Rectal smooth muscle tissue (tissue), 1 donor: Measurements from ENCODE around the gene SPECC1L.

Experiments used
- H3K27ac ChIP-seq: one replicate; pipeline ENCODE4 v1.7.0; 2013; ENCODE audit warnings: low read depth, low read length, inconsistent platforms
- H3K27me3 ChIP-seq: one replicate; pipeline ENCODE4 v1.7.0; 2013; ENCODE audit warnings: low read length; ENCODE audit not compliant: control insufficient read depth, insufficient read depth
- H3K36me3 ChIP-seq: one replicate; pipeline ENCODE4 v1.7.0; 2013; ENCODE audit warnings: low read length; ENCODE audit not compliant: control insufficient read depth, insufficient read depth
- H3K4me1 ChIP-seq: one replicate; pipeline ENCODE4 v1.7.0; 2013; ENCODE audit warnings: low read length; ENCODE audit not compliant: control insufficient read depth, insufficient read depth
- H3K4me3 ChIP-seq: one replicate; pipeline ENCODE4 v1.7.0; 2013; ENCODE audit warnings: low read length
- H3K9ac ChIP-seq: one replicate; pipeline ENCODE4 v1.7.0; 2013; ENCODE audit warnings: low read length

The SPECC1L gene

DNA sequence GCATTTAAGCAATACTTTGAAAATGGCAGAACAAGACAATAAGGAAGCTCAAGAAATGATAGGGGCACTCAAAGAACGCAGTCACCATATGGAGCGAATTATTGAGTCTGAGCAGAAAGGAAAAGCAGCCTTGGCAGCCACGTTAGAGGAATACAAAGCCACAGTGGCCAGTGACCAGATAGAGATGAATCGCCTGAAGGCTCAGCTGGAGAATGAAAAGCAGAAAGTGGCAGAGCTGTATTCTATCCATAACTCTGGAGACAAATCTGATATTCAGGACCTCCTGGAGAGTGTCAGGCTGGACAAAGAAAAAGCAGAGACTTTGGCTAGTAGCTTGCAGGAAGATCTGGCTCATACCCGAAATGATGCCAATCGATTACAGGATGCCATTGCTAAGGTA lies 51.9 kb downstream of the SPECC1L start:
- Histone ChIP-seq H3K9ac (no peak overlapping the region), H3K4me1 (no peaks in the 10 kb centered on the region), H3K27ac (no peak overlapping the region), H3K4me3 (no peak overlapping the region), H3K27me3 (no peaks in the 10 kb centered on the region), H3K36me3 (peaks cover 7% of the 10 kb centered on the region)

DNA sequence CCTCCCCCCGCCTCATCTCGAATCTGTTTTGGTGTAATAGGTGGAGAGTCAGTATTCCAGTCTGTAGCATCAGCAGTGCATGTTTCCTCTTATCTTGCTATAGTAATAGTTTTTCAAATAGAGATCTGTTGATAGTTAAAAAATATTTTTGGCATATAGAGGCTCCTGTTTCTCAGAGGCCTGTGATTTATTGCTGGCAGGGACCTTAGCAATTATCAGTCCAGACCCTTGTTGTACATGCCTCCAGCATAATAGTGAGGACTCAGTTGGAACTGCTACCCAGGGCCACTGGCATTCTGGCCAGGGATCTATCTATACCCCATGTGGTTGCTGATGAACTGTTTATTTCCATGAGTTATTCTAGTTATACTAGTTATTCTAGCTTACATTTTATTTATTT lies 52.6 kb downstream of the SPECC1L start:
- Histone ChIP-seq H3K4me3 (no peak overlapping the region), H3K27me3 (no peaks in the 10 kb centered on the region), H3K36me3 (peaks cover 7% of the 10 kb centered on the region), H3K27ac (no peak overlapping the region), H3K4me1 (no peaks in the 10 kb centered on the region), H3K9ac (no peak overlapping the region)

DNA sequence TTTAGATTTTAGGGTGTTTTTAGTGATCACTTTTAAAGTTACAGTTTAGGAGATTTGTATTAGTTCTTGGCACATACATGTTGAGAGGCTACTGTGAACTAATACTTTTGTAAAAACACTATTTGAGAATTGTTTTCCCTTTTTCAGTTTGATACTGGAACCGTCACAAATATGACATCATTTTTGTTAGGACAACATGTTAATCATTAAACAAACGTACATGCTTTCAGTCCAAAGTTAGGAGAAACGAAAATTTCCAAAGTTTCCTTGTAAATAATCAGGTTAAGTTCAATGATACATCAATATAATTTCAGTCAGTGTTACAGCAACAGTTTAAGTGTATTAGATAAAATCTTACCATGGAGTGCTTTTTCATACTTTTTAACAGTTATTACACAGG lies 53.1 kb downstream of the SPECC1L start:
- H3K9ac ChIP-seq, result no peak overlapping the region
- H3K27me3 ChIP-seq, result no peaks in the 10 kb centered on the region
- no peak overlapping the region for H3K4me3 ChIP-seq
- H3K4me1 ChIP-seq, result no peaks in the 10 kb centered on the region
- H3K27ac ChIP-seq, result no peak overlapping the region
- peaks cover 7% of the 10 kb centered on the region for H3K36me3 ChIP-seq

DNA sequence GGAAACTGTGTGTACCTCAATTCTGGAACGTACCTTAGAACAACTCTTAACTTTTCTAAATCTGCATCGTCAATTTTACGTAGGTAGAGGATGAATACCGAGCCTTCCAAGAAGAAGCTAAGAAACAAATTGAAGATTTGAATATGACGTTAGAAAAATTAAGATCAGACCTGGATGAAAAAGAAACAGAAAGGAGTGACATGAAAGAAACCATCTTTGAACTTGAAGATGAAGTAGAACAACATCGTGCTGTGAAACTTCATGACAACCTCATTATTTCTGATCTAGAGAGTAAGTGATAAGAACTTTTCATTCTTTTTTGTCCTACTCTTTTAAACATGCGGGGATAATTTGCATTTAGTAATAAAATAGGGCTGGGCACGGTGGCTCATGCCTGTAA lies 53.5 kb downstream of the SPECC1L start:
- Histone ChIP-seq H3K36me3 (peaks cover 7% of the 10 kb centered on the region), H3K27me3 (no peaks in the 10 kb centered on the region), H3K4me3 (no peak overlapping the region), H3K4me1 (no peaks in the 10 kb centered on the region), H3K9ac (no peak overlapping the region), H3K27ac (no peak overlapping the region)

DNA sequence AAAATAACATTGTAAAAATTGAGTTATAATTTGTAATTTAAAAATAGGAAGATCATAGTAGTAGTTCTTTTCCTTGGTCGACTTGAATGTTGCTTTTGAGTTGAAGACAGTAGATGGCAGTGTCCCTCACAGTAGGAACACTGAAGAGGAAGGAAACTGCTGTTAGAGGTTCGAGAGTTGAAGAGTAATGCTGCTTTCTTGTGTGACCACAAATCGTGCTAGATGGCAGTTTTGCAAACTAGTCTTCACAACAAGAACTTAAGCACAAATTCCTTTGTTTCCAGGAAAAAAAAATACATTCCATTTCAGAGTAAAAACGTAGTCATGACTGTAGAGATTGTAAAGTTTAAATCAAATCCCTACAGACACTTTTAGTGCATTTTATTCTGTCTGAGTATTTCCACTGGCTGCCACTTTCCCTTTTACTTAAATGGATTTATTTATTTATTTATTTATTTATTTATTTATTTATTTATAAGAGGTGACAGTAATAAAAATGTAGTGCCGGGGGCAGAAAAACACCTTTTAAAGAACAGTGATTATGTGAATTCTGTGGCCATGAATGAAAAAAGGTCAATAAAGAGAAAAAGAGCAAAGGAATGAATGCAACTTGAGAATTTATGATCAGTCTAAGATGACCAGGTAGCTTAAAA lies 54.6 kb downstream of the SPECC1L start:
- Histone ChIP-seq H3K9ac (no peak overlapping the region), H3K36me3 (peaks cover 7% of the 10 kb centered on the region), H3K4me3 (no peak overlapping the region), H3K27me3 (no peaks in the 10 kb centered on the region), H3K27ac (no peak overlapping the region), H3K4me1 (no peaks in the 10 kb centered on the region)

DNA sequence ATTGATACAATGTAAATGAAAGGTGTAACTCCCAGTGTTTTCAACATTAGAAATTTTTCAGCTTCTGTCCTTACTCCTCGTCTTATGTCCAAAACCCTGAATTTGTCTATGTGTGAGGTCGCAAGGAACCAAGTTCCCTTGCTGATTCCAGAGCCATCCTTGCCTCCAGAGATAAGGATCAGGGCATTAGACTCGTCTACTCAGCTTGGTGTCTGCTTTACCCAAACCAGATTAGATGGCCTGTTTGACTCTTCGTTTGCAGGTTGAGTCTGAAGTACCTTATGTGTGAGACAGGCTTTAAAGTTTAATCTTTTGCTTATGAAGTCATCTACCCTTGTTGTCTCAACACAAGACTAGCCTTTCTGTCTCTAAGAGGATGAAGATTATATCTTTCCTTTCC lies 55.6 kb downstream of the SPECC1L start:
- Histone ChIP-seq H3K36me3 (peaks cover 7% of the 10 kb centered on the region), H3K9ac (no peak overlapping the region), H3K4me3 (no peak overlapping the region), H3K27me3 (no peaks in the 10 kb centered on the region), H3K4me1 (no peaks in the 10 kb centered on the region), H3K27ac (no peak overlapping the region)

DNA sequence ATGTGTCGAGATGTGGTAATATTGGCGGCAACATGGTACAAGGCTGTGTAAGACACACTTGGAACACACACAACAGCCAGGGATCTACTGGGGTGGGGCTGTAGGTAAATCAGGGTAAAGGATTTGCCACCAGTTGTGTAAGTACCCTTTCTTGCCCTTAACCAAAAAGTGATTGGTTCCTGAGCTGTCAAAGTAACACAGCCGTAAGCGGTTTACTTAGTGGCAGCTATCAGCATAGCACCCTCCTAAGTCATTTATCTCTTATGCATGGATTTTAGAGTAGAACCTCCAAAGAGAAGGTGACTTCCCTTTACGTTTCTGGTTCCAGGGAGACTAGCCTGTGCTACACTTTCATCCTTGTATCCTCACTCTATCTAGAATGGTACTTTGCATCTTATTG lies 57.2 kb downstream of the SPECC1L start:
- H3K9ac ChIP-seq, result no peak overlapping the region
- H3K27me3 ChIP-seq, result no peaks in the 10 kb centered on the region
- H3K27ac ChIP-seq, result no peak overlapping the region
- H3K4me1 ChIP-seq, result no peaks in the 10 kb centered on the region
- no peak overlapping the region for H3K4me3 ChIP-seq
- H3K36me3 ChIP-seq, result no peaks in the 10 kb centered on the region

DNA sequence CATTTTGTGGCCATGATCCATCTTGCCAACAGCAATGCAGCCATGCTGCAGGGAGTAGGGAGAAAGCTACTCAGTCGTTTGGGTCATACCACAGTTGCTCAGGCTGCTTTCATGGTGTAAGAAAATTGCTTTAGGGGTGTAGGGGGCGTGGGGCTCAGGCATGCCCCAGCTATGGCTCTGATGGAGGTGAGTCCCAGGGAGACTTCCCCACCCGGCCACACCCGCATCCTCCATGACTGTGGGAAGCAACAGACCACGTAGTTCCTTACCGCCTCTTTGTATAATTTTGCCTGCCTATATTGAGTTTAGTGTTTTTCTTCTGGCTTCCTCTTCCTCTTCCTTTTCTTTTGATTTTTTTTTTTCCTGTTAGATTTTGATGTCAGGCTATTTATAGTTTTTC lies 58.8 kb downstream of the SPECC1L start:
- Histone ChIP-seq H3K36me3 (no peaks in the 10 kb centered on the region), H3K9ac (no peak overlapping the region), H3K4me1 (no peaks in the 10 kb centered on the region), H3K27me3 (no peaks in the 10 kb centered on the region), H3K27ac (no peak overlapping the region), H3K4me3 (no peak overlapping the region)

DNA sequence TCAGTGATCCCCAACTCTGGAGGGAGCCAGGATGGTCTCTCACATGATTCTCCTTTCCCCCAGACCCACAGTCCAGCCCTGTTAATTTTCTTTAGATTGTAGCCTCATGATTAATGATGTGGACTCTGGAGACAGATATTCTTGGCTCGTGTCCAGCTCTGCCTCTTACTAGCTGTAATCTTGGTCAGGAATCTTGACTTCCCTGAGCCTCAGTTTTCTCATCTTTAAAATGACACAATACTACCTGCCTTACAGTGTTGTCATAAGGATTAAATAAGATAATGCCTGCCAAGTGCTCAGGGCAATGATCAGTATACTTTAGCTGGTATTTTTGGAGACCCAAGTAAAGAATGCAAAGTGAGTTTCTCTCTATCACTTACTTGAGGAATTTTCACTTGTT lies 60.0 kb downstream of the SPECC1L start:
- Histone ChIP-seq H3K27ac (no peak overlapping the region), H3K4me1 (no peaks in the 10 kb centered on the region), H3K4me3 (no peak overlapping the region), H3K36me3 (peaks cover 5% of the 10 kb centered on the region), H3K9ac (no peak overlapping the region), H3K27me3 (no peaks in the 10 kb centered on the region)

DNA sequence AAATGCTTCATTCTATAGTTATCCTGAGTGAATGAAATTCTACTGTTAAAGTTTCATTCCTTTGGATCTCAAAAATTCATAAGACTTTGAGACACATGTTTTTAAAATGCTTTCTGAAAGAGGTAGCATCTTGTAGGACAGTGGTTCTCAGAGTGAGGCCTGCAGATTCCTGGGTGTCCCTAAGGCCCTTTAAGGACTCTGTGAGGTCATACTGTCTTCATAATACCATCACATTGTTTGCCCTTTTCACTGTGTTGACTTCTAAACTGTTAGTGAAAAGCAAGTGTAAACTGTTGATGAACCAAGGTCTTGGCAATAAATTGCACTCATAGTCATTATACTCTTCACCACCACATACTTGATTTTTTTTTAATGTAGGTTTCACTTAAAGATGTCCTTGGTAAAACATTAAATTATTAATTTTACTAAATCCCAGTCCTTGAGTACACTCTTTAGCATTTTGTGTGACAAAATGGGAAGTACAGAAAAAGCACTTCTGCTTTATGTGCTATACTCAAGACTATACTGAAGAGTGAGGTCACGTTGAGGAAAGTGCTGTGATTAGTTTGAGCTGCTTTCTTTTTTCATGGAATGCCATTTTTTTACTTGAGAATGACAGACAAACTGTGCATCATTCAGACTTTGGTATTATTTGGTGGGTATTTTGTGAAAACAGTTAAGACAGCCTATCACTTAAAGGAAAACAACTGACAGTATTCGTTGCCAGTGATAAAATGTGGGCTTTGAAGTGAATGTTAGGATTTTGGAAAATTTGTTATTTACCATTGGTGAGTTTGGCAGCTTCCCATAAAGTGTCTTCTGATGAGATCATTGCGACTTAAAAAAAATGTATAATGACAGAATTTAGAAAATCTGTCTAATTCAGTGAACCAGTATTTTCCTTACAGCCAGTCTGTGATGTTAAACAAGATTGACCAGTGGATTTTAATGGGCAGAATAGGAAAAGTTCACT lies 61.1 kb downstream of the SPECC1L start:
- Histone ChIP-seq H3K36me3 (peaks cover 5% of the 10 kb centered on the region), H3K4me1 (no peaks in the 10 kb centered on the region), H3K27ac (no peak overlapping the region), H3K4me3 (no peak overlapping the region), H3K27me3 (no peaks in the 10 kb centered on the region), H3K9ac (no peak overlapping the region)

DNA sequence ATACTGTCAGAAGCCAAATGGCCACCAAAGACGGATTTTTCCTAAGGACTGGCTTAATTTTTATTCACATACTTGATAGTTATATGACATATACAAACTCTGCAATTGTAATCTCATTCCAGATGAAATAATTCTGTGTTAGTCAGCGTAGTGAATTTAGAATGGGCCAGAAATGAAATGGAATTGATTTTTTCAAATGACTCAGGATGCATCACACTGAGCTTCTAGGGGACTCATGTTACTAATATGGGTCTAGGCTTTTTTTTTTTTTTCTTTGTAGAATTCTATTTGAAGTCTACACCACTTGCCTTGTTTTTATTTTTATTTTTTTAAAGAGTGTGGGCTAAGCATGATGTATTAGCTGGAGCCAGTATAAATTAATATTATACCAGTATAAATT lies 62.7 kb downstream of the SPECC1L start:
- H3K9ac ChIP-seq, result no peak overlapping the region
- H3K4me1 ChIP-seq, result no peaks in the 10 kb centered on the region
- H3K27ac ChIP-seq, result no peak overlapping the region
- no peak overlapping the region for H3K4me3 ChIP-seq
- H3K36me3 ChIP-seq, result peaks cover 10% of the 10 kb centered on the region
- H3K27me3 ChIP-seq, result no peaks in the 10 kb centered on the region

DNA sequence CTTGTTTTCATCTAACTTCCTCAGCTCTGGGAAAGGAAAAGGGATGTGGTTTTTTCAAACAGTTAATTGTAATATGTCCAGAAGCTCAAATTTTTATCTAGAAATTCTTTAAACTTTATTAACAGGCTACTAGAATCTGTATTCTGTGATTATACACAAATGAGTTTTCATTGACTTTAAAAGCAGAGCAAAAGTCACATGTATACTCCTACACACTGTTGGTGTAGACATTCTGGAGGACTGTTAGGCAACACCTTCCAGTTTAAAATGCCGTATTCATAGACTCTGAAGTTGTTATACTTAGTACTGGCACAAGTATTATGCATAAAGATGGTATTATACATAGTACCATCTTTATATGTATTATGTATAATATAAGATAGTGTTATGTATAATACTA lies 64.9 kb downstream of the SPECC1L start:
- H3K9ac ChIP-seq, result no peak overlapping the region
- H3K27me3 ChIP-seq, result no peaks in the 10 kb centered on the region
- H3K36me3 ChIP-seq, result peaks cover 14% of the 10 kb centered on the region
- H3K27ac ChIP-seq, result no peak overlapping the region
- H3K4me1 ChIP-seq, result no peaks in the 10 kb centered on the region
- H3K4me3 ChIP-seq, result no peak overlapping the region
